NCI-H82 treated with DMSO at 0.1 percent for 48 hours (cell line): ENCODE measurements around the gene LAMC2.
"Not testable (repeated sequence)": the region's sequence is repeated elsewhere in the genome, so short reads cannot be mapped to it uniquely, and the experiment has no call there.

ENCODE experiments used
- DNase-seq: peaks from one replicate; lab custom pipeline; 2025; ENCODE audit not compliant: unreplicated experiment; lab: John Stamatoyannopoulos, UW

The LAMC2 gene

GRCh38 chr1:183236158-183236725, 50.2 kb downstream of the LAMC2 start:
- no peak for DNase-seq

- DNase-seq = no peak
Measured at GRCh38 chr1:183237046-183237445, 51.0 kb downstream of the LAMC2 start.

- DNase-seq = no peak
Measured at GRCh38 chr1:183238071-183238470, 52.0 kb downstream of the LAMC2 start.

- DNase-seq = no peak
Measured at GRCh38 chr1:183239220-183239742, 53.2 kb downstream of the LAMC2 start.

GRCh38 chr1:183239793-183240525, 53.9 kb downstream of the LAMC2 start:
- no peak for DNase-seq

- no peak for DNase-seq
Measured at GRCh38 chr1:183240526-183240825, 54.4 kb downstream of the LAMC2 start.

GRCh38 chr1:183240853-183241252, 54.8 kb downstream of the LAMC2 start:
- DNase-seq = not testable (repeated sequence)

- no peak for DNase-seq
Measured at GRCh38 chr1:183241471-183241870, 55.4 kb downstream of the LAMC2 start.

- DNase-seq = no peak
Measured at GRCh38 chr1:183242556-183242955, 56.5 kb downstream of the LAMC2 start.

GRCh38 chr1:183243161-183244050, 57.3 kb downstream of the LAMC2 start:
- no peak for DNase-seq

- no peak for DNase-seq
Measured at GRCh38 chr1:183244466-183244865, 58.4 kb downstream of the LAMC2 start.

GRCh38 chr1:183245357-183245756, 59.3 kb downstream of the LAMC2 start:
- no peak for DNase-seq

GRCh38 chr1:183246436-183246835, 60.4 kb downstream of the LAMC2 start:
- no peak for DNase-seq

- DNase-seq = no peak
Measured at GRCh38 chr1:183247066-183247465, 61.0 kb downstream of the LAMC2 start.

GRCh38 chr1:183247484-183247883, 61.4 kb downstream of the LAMC2 start:
- no peak for DNase-seq

GRCh38 chr1:183247931-183248330, 61.9 kb downstream of the LAMC2 start:
- no peak for DNase-seq

- DNase-seq = no peak
Measured at GRCh38 chr1:183248989-183249691, 63.1 kb downstream of the LAMC2 start.

- no peak for DNase-seq
Measured at GRCh38 chr1:183249941-183250452, 63.9 kb downstream of the LAMC2 start.

- DNase-seq = no peak
Measured at GRCh38 chr1:183251101-183251958, 65.3 kb downstream of the LAMC2 start.

- no peak for DNase-seq
Measured at GRCh38 chr1:183251959-183252450, 65.9 kb downstream of the LAMC2 start.
